ENCODE results near the gene OR10G2. TPM values are rescaled to one million over a fixed set of nuclear protein-coding genes. Genes with fewer than 3 reads are reported as not detected.

Gene OR10G2
- not detected in 2 replicates for total RNA-seq

GRCh38 chr14:21634840-21635239, at the start of gene OR10G2:
Gene OR10G2, minus strand, starts transcription at chr14:21634940. Its CDS starts 98 bp downstream, at chr14:21634842.

GRCh38 chr14:21673718-21674117, 39.0 kb upstream of the OR10G2 start, which contains the start of gene OR4E1:
Gene OR4E1, minus strand, starts transcription at chr14:21673818. Its CDS starts 2,883 bp downstream, at chr14:21670935.

GRCh38 chr14:21653331-21653885, 18.7 kb upstream of the OR10G2 start, which contains the start of gene OR4E2:
Gene OR4E2, plus strand, starts transcription at chr14:21653835. Its CDS starts 11,248 bp downstream, at chr14:21665083.

Other genes starting within 250 kb of the OR10G2 start
- 51.9 and 57.3 TPM in 2 replicates for gene CHD8, start 178.8 kb downstream of the OR10G2 start, total RNA-seq
- 22.0 and 23.4 TPM in 2 replicates for gene RAB2B, start 158.0 kb downstream of the OR10G2 start, total RNA-seq
- 22.7 and 34.0 TPM in 2 replicates for gene TOX4, start 157.7 kb downstream of the OR10G2 start, total RNA-seq
- gene METTL3, start 123.6 kb downstream of the OR10G2 start, total RNA-seq = 81.9 and 87.9 TPM in 2 replicates
- 2.5 and 3.2 TPM in 2 replicates for gene SALL2, start 108.6 kb downstream of the OR10G2 start, total RNA-seq
- not detected in 2 replicates for gene OR10G3, start 54.9 kb downstream of the OR10G2 start, total RNA-seq
- gene OR4E2, start 18.9 kb upstream of the OR10G2 start, total RNA-seq = 0.12 TPM in 1 of 2 replicates, not detected in the other
- not detected in 2 replicates for gene OR4E1, start 38.9 kb upstream of the OR10G2 start, total RNA-seq